ENCODE data around the gene B3GAT1. TPM values are rescaled to one million over a fixed set of nuclear protein-coding genes. Genes with fewer than 3 reads are reported as not detected.

B3GAT1 gene
- total and polyA plus RNA-seq, 2 donors (not counting 1 experiment from before 2014, with no cell fraction given): under 0.01 TPM; not detected in 1

- H3K9ac ChIP-seq (ENCODE audit: insufficient read depth, low read length): no peak overlapping the region
- H3K79me2 ChIP-seq (ENCODE audit: control insufficient read depth, insufficient read depth, low read length): no peaks in the 10 kb centered on the region
- H3K4me3 ChIP-seq (replicated peaks in 1 of 4; ENCODE audit: control extremely low read depth in 1 of 4, insufficient read depth in 1 of 4, low read depth in 3 of 4, low read length in 4 of 4): no peak overlapping the region
- TF ChIP-seq CTCF (conservative IDR thresholded peaks at IDR 0.05 in 1 of 2, IDR thresholded peaks at IDR 0.05 in 1 of 2; ENCODE audit: low read depth in 1 of 2, low read length in 2 of 2) (no peak), EZH2 (IDR thresholded peaks at IDR 0.05; ENCODE audit: low read length, missing control alignments) (no peak)
- no peaks in the 10 kb centered on the region for H3K9me3 ChIP-seq (ENCODE audit: control insufficient read depth, insufficient read depth, low read depth, low read length)
- H3K36me3 ChIP-seq (ENCODE audit: control insufficient read depth, insufficient read depth, low read length): no peaks in the 10 kb centered on the region
- DNase-seq (ENCODE audit: low read depth in 2 of 2): no peak
- H3K27me3 ChIP-seq (ENCODE audit: control insufficient read depth, insufficient read depth, low read length): no peaks in the 10 kb centered on the region
- no peak overlapping the region for H3K27ac ChIP-seq (ENCODE audit: insufficient read depth, low read length)
- H3K4me1 ChIP-seq (ENCODE audit: control insufficient read depth, extremely low read depth, insufficient read depth, low read length): no peaks in the 10 kb centered on the region
- no peak overlapping the region for H3K4me2 ChIP-seq (ENCODE audit: extremely low read depth, insufficient read depth, low read length)
- H2AFZ ChIP-seq (ENCODE audit: low read length): no peak overlapping the region
- H4K20me1 ChIP-seq (ENCODE audit: control insufficient read depth, extremely low read depth, insufficient read depth, low read length): no peaks in the 10 kb centered on the region
These were observed 9.1 kb downstream of the B3GAT1 start for GRCh38 chr11:134402910-134403309.

DNA sequence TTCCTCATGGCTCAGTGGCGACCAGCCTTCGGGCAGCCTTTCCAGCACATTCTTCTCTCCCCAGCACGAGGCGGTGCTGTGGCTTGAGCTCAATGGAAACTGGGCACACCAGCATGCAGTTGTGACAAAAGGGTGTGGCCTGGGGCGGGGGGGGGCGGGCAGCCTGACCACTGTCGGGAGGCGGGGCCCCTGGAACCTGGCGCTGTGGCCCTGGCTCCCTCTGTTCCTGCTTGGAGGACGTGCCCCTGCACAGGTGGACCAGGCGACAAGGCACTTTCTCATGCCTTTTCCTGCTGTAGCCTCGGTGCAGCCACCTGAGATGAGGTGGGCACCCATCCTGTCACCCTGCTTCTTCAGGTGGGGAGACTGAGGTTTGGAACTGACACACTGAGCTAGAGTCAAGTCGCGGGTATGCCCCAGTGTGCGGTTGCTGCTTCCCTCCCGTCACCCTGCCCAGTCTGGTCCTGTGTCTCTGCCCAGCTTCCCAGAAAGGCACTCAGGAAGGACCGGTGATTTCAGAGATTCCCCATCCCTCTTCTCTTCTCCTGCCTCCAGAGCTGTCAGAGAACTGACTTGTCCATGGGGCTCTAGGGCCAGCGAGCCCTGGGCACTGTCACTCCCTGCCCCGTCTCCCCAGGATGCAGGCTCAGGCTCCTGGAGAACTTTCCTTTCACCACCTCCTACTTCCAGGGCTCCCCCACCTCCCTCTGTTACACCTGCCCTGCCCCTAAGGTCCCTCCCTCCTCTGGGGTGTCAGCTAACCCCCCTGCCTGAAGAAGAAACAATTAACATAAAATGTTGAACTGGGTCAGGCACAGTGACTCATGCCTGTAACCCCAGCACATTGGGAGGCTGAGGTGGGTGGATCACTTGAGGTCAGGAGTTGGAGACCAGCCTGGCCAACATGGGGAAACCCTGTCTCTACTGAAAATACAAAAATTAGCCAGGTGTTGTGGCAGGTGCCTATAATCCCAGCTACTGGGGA is 9.9 kb downstream of the B3GAT1 start:
- Histone ChIP-seq H3K9me3 (ENCODE audit: control insufficient read depth, insufficient read depth, low read depth, low read length) (no peaks in the 10 kb centered on the region), H3K9ac (ENCODE audit: insufficient read depth, low read length) (no peak overlapping the region), H3K4me2 (ENCODE audit: extremely low read depth, insufficient read depth, low read length) (no peak overlapping the region), H3K27me3 (ENCODE audit: control insufficient read depth, insufficient read depth, low read length) (no peaks in the 10 kb centered on the region), H3K36me3 (ENCODE audit: control insufficient read depth, insufficient read depth, low read length) (no peaks in the 10 kb centered on the region), H4K20me1 (ENCODE audit: control insufficient read depth, extremely low read depth, insufficient read depth, low read length) (no peaks in the 10 kb centered on the region), H2AFZ (ENCODE audit: low read length) (no peak overlapping the region), H3K27ac (ENCODE audit: insufficient read depth, low read length) (no peak overlapping the region), H3K4me3 (replicated peaks in 1 of 4; ENCODE audit: control extremely low read depth in 1 of 4, insufficient read depth in 1 of 4, low read depth in 3 of 4, low read length in 4 of 4) (no peak overlapping the region), H3K4me1 (ENCODE audit: control insufficient read depth, extremely low read depth, insufficient read depth, low read length) (no peaks in the 10 kb centered on the region), H3K79me2 (ENCODE audit: control insufficient read depth, insufficient read depth, low read length) (no peaks in the 10 kb centered on the region)
- TF ChIP-seq EZH2 (IDR thresholded peaks at IDR 0.05; ENCODE audit: low read length, missing control alignments) (no peak), CTCF (conservative IDR thresholded peaks at IDR 0.05 in 1 of 2, IDR thresholded peaks at IDR 0.05 in 1 of 2; ENCODE audit: low read depth in 1 of 2, low read length in 2 of 2) (no peak)
- DNase-seq (ENCODE audit: low read depth in 2 of 2): no peak

GRCh38 chr11:134399996-134400395 is 12.0 kb downstream of the B3GAT1 start:
- Histone ChIP-seq H3K79me2 (ENCODE audit: control insufficient read depth, insufficient read depth, low read length) (no peaks in the 10 kb centered on the region), H2AFZ (ENCODE audit: low read length) (no peak overlapping the region), H3K9me3 (ENCODE audit: control insufficient read depth, insufficient read depth, low read depth, low read length) (no peaks in the 10 kb centered on the region), H3K27me3 (ENCODE audit: control insufficient read depth, insufficient read depth, low read length) (no peaks in the 10 kb centered on the region), H3K36me3 (ENCODE audit: control insufficient read depth, insufficient read depth, low read length) (no peaks in the 10 kb centered on the region), H3K9ac (ENCODE audit: insufficient read depth, low read length) (no peak overlapping the region), H3K4me3 (replicated peaks in 1 of 4; ENCODE audit: control extremely low read depth in 1 of 4, insufficient read depth in 1 of 4, low read depth in 3 of 4, low read length in 4 of 4) (no peak overlapping the region), H3K4me1 (ENCODE audit: control insufficient read depth, extremely low read depth, insufficient read depth, low read length) (no peaks in the 10 kb centered on the region), H3K27ac (ENCODE audit: insufficient read depth, low read length) (no peak overlapping the region), H3K4me2 (ENCODE audit: extremely low read depth, insufficient read depth, low read length) (no peak overlapping the region), H4K20me1 (ENCODE audit: control insufficient read depth, extremely low read depth, insufficient read depth, low read length) (no peaks in the 10 kb centered on the region)
- no peak for DNase-seq (ENCODE audit: low read depth in 2 of 2)
- TF ChIP-seq CTCF (conservative IDR thresholded peaks at IDR 0.05 in 1 of 2, IDR thresholded peaks at IDR 0.05 in 1 of 2; ENCODE audit: low read depth in 1 of 2, low read length in 2 of 2) (no peak), EZH2 (IDR thresholded peaks at IDR 0.05; ENCODE audit: low read length, missing control alignments) (no peak)

Measured in fibroblast of lung (primary cell).